Thyroid gland (tissue), 4 donors: ENCODE data around the gene CLEC2B. TPM values are rescaled to one million over a fixed set of nuclear protein-coding genes. Genes with fewer than 3 reads are reported as not detected.
"Not testable (repeated sequence)": the region's sequence is repeated elsewhere in the genome, so short reads cannot be mapped to it uniquely, and the experiment has no call there.

Experiments
- DNase-seq, 2 donors: peaks; one replicate each; pipeline ENCODE4 v3.0.0-alpha.2; 2019
- H3K27ac ChIP-seq, 3 donors: fragments of 200-600 bp; sonication (generic); 1 replicate in 2 of 3; 2 replicates in 1 of 3; pipeline ENCODE4 v1.5.1; 2016 to 2019; ENCODE audit warnings: mild to moderate bottlenecking in 1 of 3, moderate library complexity in 1 of 3
- H3K27me3 ChIP-seq: fragments of 200-600 bp; sonication (generic); one replicate; pipeline ENCODE4 v1.5.1; 2019
- H3K36me3 ChIP-seq, 2 donors: fragments of 200-600 bp; sonication (generic); one replicate each; pipeline ENCODE4 v1.5.1; 2016 to 2019
- H3K4me1 ChIP-seq, 2 donors: fragments of 200-600 bp; sonication (generic); one replicate each; pipeline ENCODE4 v1.5.1; 2017 to 2019
- H3K4me3 ChIP-seq, 3 donors: fragments of 200-600 bp; sonication (generic); replicated peaks in 1 of 3; 1 replicate in 2 of 3; 2 replicates in 1 of 3; pipeline ENCODE4 v1.5.1; 2016; ENCODE audit warnings: mild to moderate bottlenecking in 1 of 3
- H3K9me3 ChIP-seq: fragments of 200-600 bp; sonication (generic); one replicate; pipeline ENCODE4 v1.5.1; 2017
- POLR2A ChIP-seq, 2 donors: fragments of 450-650 bp; IDR thresholded peaks; one replicate each; pipeline ENCODE4 v1.6.1; 2017; ENCODE audit warnings: antibody characterized with exemption in 2 of 2, mild to moderate bottlenecking in 2 of 2, moderate library complexity in 1 of 2
- WGBS, 2 donors: methylation state at CpG; one replicate each; pipeline ENCODE4 v1.1.5; 2017; 5-methylcytosine and 5-hydroxymethylcytosine counted together
- intact Hi-C: fragments of 100-400 bp; cut with DNase I; formaldehyde crosslinking; loops from one replicate; pipeline ENCODE4 v1.15.1; 2023
- total RNA-seq, 4 donors: library from RNA; depleted of rRNA; stranded (reverse); fragments of >200 nt; gene quantifications; one replicate each; pipeline ENCODE4 v1.2.3, GENCODE V29; 2016
- TF ChIP-seq, protein P1 (sequence below), 6 experiments: fragments of 200-600 bp in 3 of 6; fragments of 450-650 bp in 3 of 6; sonication (generic) in 3 of 6; IDR thresholded peaks; one replicate each; pipeline ENCODE4 v1.5.1; 2016 to 2019; ENCODE audit warnings: antibody characterized with exemption in 6 of 6, mild to moderate bottlenecking in 2 of 6, inconsistent platforms in 1 of 6, moderate library complexity in 1 of 6

The CLEC2B gene
- total RNA-seq, 4 donors from 2014 or later: 7.3 to 25.2 (median 16.7) TPM

DNA sequence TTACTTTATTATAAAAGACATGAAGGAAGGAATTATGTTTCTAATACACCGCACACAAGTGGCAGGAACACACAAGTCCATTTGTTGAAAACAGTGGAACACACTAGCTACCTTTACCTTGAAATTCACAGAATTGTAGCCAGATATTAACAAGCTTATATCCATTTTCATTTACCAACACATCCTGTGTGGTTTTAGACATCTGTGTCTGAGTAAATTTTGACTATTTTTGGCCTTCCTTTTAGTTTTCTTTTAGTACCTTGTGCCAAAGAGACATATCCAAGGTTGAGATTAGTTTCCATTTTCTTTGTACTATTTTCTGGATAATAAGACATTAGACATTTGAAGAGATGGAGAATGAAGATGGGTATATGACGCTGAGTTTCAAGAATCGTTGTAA is 12.1 kb upstream of the CLEC2B start, which contains the start of gene KLRF2:
Gene KLRF2 (plus strand): TSS at position 244 of the 400 bp plus-strand sequence. CDS start 107 bp downstream, at position 351.
- DNase-seq: no peak
- Histone ChIP-seq H3K4me3 (no peak within 1 kb of the TSS), H3K9me3 (no peaks in the 10 kb centered on the region), H3K27me3 (no peaks in the 10 kb centered on the region), H3K27ac (no peak within 1 kb of the TSS), H3K4me1 (no peaks in the 10 kb centered on the region), H3K36me3 (no peaks in the 10 kb centered on the region)
- TF ChIP-seq POLR2A (IDR thresholded peaks at IDR 0.05): no peak
- TF ChIP-seq, protein P1, sequence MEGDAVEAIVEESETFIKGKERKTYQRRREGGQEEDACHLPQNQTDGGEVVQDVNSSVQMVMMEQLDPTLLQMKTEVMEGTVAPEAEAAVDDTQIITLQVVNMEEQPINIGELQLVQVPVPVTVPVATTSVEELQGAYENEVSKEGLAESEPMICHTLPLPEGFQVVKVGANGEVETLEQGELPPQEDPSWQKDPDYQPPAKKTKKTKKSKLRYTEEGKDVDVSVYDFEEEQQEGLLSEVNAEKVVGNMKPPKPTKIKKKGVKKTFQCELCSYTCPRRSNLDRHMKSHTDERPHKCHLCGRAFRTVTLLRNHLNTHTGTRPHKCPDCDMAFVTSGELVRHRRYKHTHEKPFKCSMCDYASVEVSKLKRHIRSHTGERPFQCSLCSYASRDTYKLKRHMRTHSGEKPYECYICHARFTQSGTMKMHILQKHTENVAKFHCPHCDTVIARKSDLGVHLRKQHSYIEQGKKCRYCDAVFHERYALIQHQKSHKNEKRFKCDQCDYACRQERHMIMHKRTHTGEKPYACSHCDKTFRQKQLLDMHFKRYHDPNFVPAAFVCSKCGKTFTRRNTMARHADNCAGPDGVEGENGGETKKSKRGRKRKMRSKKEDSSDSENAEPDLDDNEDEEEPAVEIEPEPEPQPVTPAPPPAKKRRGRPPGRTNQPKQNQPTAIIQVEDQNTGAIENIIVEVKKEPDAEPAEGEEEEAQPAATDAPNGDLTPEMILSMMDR (IDR thresholded peaks at IDR 0.05): no peak
- 95 to 97% methylated on average over 3 of the region's 3 CpGs for WGBS, 2 donors
- intact Hi-C loops: no loop called here

DNA sequence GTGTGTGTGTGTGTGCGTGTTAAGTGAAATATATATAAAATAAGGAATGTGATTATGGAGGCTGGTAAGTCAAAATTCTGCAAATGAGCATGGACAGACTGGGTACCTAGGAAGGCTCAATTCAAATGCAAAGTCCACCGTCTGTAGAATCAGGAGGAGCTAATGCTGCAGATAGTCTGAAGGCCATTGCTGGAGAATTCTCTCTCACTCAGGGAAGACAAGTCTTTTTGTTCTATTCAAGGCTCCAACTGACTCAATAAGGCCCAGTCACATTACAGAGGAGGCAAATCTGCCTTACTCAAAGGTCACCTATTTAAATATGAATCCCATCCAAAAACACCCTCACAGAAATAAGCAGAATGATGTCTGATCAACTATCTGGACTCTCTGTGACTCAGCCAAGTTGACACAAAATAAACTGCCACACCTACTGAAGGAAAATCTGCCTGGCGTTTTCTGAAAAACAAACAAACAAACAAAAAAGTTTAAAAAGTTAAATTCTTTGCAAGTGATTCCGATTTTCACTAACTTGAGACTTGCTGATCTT is 11.5 kb upstream of the CLEC2B start:
- Histone ChIP-seq H3K9me3 (no peaks in the 10 kb centered on the region), H3K27ac (no peak overlapping the region), H3K27me3 (no peaks in the 10 kb centered on the region), H3K36me3 (no peaks in the 10 kb centered on the region), H3K4me3 (no peak overlapping the region), H3K4me1 (no peaks in the 10 kb centered on the region)
- intact Hi-C loops: no loop called here
- WGBS, 2 donors: 88 to 89% methylated on average over 4 of the region's 4 CpGs
- no peak for TF ChIP-seq POLR2A (IDR thresholded peaks at IDR 0.05)
- TF ChIP-seq, protein P1 (IDR thresholded peaks at IDR 0.05): no peak
- no peak for DNase-seq

DNA sequence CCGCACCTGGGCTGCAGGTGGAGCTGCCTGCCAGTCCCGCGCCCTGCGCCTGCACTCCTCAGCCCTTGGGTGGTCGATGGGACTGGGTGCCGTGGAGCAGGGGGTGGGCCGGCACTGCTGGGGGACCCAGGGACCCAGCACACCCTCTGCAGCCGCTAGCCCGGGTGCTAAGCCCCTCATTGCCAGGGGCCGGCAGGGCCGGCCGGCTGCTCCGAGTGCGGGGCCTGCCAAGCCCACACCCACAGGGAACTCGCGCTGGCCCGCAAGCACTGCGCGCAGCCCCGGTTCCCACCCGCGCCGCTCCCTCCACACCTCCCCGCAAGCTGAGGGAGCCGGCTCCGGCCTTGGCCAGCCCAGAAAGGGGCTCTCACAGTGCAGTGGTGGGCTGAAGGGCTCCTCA is 7.0 kb upstream of the CLEC2B start:
- DNase-seq, H3K27ac ChIP-seq, H3K36me3 ChIP-seq, H3K27me3 ChIP-seq, H3K9me3 ChIP-seq, H3K4me3 ChIP-seq, intact Hi-C loops, H3K4me1 ChIP-seq: not testable (repeated sequence)
- WGBS, 2 donors: 93 to 95% methylated on average over 5 to 8 of the region's 26 CpGs

DNA sequence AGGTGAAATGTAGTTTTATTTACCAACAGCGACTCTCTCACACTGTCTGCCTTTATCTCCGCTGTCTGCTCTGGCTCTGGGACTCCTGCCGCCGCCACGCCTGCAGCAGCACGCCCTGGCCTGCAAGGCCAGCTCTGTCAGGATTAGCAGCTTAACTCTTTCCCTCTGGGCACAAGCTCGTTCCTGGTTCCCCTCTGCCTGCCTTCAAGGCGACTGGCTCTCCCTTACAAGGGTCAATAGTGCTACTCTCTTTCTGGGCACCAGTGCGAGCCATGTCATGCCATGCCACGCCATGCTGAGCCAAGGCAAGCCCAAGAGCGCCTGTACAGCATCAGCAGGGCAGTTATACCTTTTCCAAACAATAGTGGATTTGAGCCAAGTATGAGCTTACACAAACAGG is 3.6 kb upstream of the CLEC2B start:
- Histone ChIP-seq H3K27me3 (no peaks in the 10 kb centered on the region), H3K4me3 (no peak overlapping the region), H3K4me1 (no peaks in the 10 kb centered on the region), H3K36me3 (no peaks in the 10 kb centered on the region), H3K9me3 (no peaks in the 10 kb centered on the region), H3K27ac (no peak overlapping the region)
- no peak for DNase-seq
- 75 to 77% methylated on average over 11 of the region's 11 CpGs for WGBS, 2 donors
- TF ChIP-seq, protein P1 (IDR thresholded peaks at IDR 0.05): no peak
- no peak for TF ChIP-seq POLR2A (IDR thresholded peaks at IDR 0.05)
- intact Hi-C loops: no loop called here

DNA sequence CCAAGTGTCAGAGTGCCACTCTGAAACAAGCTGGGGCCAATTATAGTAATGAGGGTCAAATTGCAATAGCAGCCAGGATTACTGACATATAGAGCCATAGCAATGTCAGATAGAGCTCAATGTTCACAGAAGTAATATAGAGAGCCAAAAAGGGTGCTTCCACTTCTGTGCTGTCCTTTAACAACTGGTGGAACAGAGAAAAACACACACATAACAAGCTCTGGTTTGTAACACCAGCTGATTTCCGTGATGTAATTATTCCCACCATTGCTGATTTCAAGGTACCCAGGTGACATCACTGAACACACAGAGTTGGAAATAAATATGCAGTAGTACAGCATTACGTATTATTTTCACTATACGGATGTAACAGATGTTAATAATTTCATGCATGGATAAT is 3.0 kb upstream of the CLEC2B start:
- TF ChIP-seq POLR2A (IDR thresholded peaks at IDR 0.05): no peak
- TF ChIP-seq, protein P1 (IDR thresholded peaks at IDR 0.05): no peak

More for the DNA sequence above, 3.0 kb upstream of the CLEC2B start:
- Histone ChIP-seq H3K4me3 (no peak overlapping the region), H3K9me3 (no peaks in the 10 kb centered on the region), H3K36me3 (no peaks in the 10 kb centered on the region), H3K27ac (no peak overlapping the region), H3K27me3 (no peaks in the 10 kb centered on the region), H3K4me1 (no peaks in the 10 kb centered on the region)
- 89 to 93% methylated on average over 3 of the region's 3 CpGs for WGBS, 2 donors
- no peak for DNase-seq
- intact Hi-C loops: no loop called here
